ENCODE results near the gene CSTPP1. TPM values are rescaled to one million over a fixed set of nuclear protein-coding genes. Genes with fewer than 3 reads are reported as not detected.

The CSTPP1 gene
- total and polyA plus RNA-seq, 2 of the 8 experiments (the other 6 are each of a cell fraction or from before 2014, with no cell fraction given) = 24.2 to 28.7 TPM

DNA sequence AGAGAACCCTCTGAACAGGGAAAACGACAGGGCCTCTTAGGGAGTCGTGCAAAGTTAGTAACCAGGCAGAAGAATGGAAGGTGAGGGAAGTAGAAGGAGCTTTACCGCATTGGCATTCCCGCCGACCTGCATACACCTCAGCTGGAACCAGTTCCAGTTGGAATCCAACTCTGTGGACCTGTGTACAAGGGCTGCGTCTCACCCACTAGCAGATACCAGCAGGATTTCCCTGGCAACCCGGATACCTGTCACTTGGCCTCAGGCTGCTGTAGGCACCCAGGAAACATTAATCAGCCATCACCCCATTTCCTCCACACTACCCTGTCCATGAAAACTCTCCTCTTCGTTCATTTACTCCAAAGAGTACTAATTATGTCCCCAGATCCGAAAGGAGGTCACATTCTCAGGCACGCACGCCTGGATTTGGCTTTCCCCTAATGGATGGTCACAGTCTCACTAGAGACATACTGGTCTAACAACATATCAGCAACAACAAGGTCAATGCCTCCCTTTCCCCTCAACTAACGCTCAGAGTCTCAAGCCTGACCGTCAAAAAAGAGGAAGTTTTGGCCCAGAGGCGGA, 239.3 kb downstream of the CSTPP1 start:
- FAIRE-seq (no peak), DNase-seq (ENCODE audit: low read depth in 1 of 2, low spot score in 2 of 2) (no peak)
- POLR2A ChIA-PET (ENCODE audit: partially characterized antibody) = interaction anchor here (0.8 to 4.5 kb wide), 12 partner anchors 8 to 240 kb away, joined by 3 to 35 read pairs (median 3); partner anchors contain the start of genes CSTPP1, DDB2 and NR1H3
- Histone ChIP-seq H4K5ac (ENCODE audit: insufficient read length, low read depth, low read length) (no peak overlapping the region), H3K9me3 (ENCODE audit: insufficient read depth in 2 of 2, low read depth in 1 of 2, low read length in 1 of 2) (no peaks in the 10 kb centered on the region), H2BK120ac (replicated peaks; ENCODE audit: low read depth, low read length) (no peak overlapping the region), H3K4me3 (ENCODE audit: extremely low read depth in 1 of 4, insufficient read depth in 2 of 4, low read depth in 3 of 4, low read length in 4 of 4) (peak overlapping the region; percentile 72 to 93 (median 90)), H3K4me1 (replicated peaks in 1 of 4; ENCODE audit: control insufficient read depth in 3 of 4, insufficient read depth in 4 of 4, low read length in 3 of 4) (peaks cover 0 to 8% (median 1%) of the 10 kb centered on the region in 4 experiments; a peak in 5 of 7 replicates), H3K56ac (replicated peaks; ENCODE audit: insufficient read length, low read depth, low read length) (peak overlapping the region; percentile 95), H2BK20ac (ENCODE audit: low read length) (0 out of 2 replicates have a peak overlapping the region, but pooled peaks have one; percentile 48), H3K23ac (ENCODE audit: insufficient read length) (no peak overlapping the region), H3K27me3 (replicated peaks in 1 of 4; ENCODE audit: control insufficient read depth in 3 of 4, extremely low read depth in 1 of 4, insufficient read depth in 3 of 4, low read length in 3 of 4) (no peaks in the 10 kb centered on the region), H3K36me3 (ENCODE audit: control insufficient read depth in 2 of 4, insufficient read depth in 4 of 4, low read length in 3 of 4) (peaks cover 20 to 40% (median 36%) of the 10 kb centered on the region in 4 experiments; a peak in 7 of 8 replicates), H3K4ac (replicated peaks; ENCODE audit: insufficient read length, low read depth, low read length) (peak overlapping the region; percentile 0), H3K9ac (replicated peaks in 1 of 4; ENCODE audit: extremely low read depth in 1 of 4, low read depth in 3 of 4, low read length in 3 of 4) (peak overlapping the region; percentile 83 to 98 (median 98)), H3K79me1 (ENCODE audit: low read depth, low read length) (peaks cover 19% of the 10 kb centered on the region), H3K79me2 (ENCODE audit: control insufficient read depth in 1 of 2, insufficient read depth in 2 of 2, low read length in 2 of 2) (peaks cover 8 to 45% of the 10 kb centered on the region in 2 experiments), H4K20me1 (replicated peaks in 1 of 2; ENCODE audit: control insufficient read depth in 1 of 2, insufficient read depth in 2 of 2, low read length in 2 of 2) (peaks cover 0 to 7% of the 10 kb centered on the region in 2 experiments), H3K14ac (ENCODE audit: insufficient read length) (no peak overlapping the region), H2BK12ac (ENCODE audit: low read depth, low read length) (peak overlapping the region; percentile 90), H3K4me2 (ENCODE audit: insufficient read depth in 1 of 2, low read depth in 2 of 2, low read length in 2 of 2) (peak overlapping the region; percentile 94 to 98), H2BK5ac (ENCODE audit: low read depth, low read length) (peak overlapping the region; percentile 99), H4K91ac (replicated peaks; ENCODE audit: insufficient read length, low read length) (peak overlapping the region; percentile 90), H2BK15ac (ENCODE audit: low read length) (peak overlapping the region; percentile 97; the same call in 1 of the 2 replicates), H4K8ac (ENCODE audit: extremely low read depth, insufficient read depth, low read length) (peak overlapping the region; percentile 99; the same call in 1 of the 2 replicates), H3K23me2 (ENCODE audit: low read depth, low read length) (peaks cover 8% of the 10 kb centered on the region), H3K27ac (ENCODE audit: low read depth, low read length) (peak overlapping the region; percentile 93), H2AK5ac (ENCODE audit: low read depth, low read length) (peak overlapping the region; percentile 88), H3K18ac (ENCODE audit: extremely low read depth, low read length) (no peak overlapping the region), H2AFZ (ENCODE audit: low read length) (no peak overlapping the region)
- CTCF ChIA-PET (ENCODE audit: partially characterized antibody) = interaction anchor here (1.5 to 16.6 kb wide), 4 partner anchors 30 to 259 kb away, joined by 3 to 247 read pairs (median 36); partner anchors contain the start of genes DDB2 and NR1H3
- WGBS, 2 experiments (ENCODE audit: extremely low coverage in 1 of 2, insufficient coverage in 1 of 2, insufficient read length in 1 of 2, insufficient replicate concordance in 2 of 2, low coverage in 1 of 2, low lambda C conversion rate in 2 of 2, missing lambda C conversion rate in 1 of 2) = 56% methylated on average over 14 of the region's 14 CpGs; no CpG with 5 or more reads in 1 of the 2 experiments
- TF ChIP-seq, protein P1, sequence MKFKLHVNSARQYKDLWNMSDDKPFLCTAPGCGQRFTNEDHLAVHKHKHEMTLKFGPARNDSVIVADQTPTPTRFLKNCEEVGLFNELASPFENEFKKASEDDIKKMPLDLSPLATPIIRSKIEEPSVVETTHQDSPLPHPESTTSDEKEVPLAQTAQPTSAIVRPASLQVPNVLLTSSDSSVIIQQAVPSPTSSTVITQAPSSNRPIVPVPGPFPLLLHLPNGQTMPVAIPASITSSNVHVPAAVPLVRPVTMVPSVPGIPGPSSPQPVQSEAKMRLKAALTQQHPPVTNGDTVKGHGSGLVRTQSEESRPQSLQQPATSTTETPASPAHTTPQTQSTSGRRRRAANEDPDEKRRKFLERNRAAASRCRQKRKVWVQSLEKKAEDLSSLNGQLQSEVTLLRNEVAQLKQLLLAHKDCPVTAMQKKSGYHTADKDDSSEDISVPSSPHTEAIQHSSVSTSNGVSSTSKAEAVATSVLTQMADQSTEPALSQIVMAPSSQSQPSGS (IDR thresholded peaks at IDR 0.05; ENCODE audit: low read length) = no peak
- TF ChIP-seq CTBP2 (IDR thresholded peaks at IDR 0.05; ENCODE audit: borderline replicate concordance, insufficient read depth, insufficient read length, low read length) (no peak), KDM5A (IDR thresholded peaks at IDR 0.05; ENCODE audit: low read length) (no peak), BACH1 (IDR thresholded peaks at IDR 0.05; ENCODE audit: low read length) (no peak), MAFK (IDR thresholded peaks at IDR 0.05; ENCODE audit: low read depth, low read length) (no peak), TBP (IDR thresholded peaks at IDR 0.05; ENCODE audit: low read depth, low read length) (no peak), YY1 (IDR thresholded peaks at IDR 0.05; ENCODE audit: low read depth, low read length) (no peak), SAP30 (IDR thresholded peaks at IDR 0.05; ENCODE audit: insufficient read depth, insufficient replicate concordance, low read length) (no peak)
